Measurements from ENCODE around the gene CDC23.

DNA sequence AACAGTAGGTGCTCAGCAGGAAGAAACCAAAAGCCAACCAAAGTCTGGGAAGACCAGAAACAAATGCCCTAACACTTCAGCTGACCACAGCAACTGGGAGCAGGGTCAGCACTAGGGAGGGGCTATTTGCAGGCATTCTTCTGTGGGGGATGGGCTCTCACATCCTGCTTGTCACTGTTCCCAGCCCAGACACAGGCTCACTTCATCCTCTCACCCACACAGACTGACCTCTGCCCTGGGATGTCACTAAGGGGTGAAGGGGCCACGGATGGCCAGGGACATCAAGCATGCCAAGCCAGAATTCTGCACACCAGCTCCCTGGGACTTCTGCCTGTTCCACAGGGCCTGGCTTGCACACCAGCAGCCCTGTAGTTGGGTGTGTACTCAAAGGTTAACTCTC lies 32.6 kb upstream of the CDC23 start:
- TF ChIP-seq POLR2A (IDR thresholded peaks at IDR 0.05) (no peak), POLR2AphosphoS5 (IDR thresholded peaks at IDR 0.05) (no peak)
- TF ChIP-seq, protein P1, sequence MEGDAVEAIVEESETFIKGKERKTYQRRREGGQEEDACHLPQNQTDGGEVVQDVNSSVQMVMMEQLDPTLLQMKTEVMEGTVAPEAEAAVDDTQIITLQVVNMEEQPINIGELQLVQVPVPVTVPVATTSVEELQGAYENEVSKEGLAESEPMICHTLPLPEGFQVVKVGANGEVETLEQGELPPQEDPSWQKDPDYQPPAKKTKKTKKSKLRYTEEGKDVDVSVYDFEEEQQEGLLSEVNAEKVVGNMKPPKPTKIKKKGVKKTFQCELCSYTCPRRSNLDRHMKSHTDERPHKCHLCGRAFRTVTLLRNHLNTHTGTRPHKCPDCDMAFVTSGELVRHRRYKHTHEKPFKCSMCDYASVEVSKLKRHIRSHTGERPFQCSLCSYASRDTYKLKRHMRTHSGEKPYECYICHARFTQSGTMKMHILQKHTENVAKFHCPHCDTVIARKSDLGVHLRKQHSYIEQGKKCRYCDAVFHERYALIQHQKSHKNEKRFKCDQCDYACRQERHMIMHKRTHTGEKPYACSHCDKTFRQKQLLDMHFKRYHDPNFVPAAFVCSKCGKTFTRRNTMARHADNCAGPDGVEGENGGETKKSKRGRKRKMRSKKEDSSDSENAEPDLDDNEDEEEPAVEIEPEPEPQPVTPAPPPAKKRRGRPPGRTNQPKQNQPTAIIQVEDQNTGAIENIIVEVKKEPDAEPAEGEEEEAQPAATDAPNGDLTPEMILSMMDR (IDR thresholded peaks at IDR 0.05) = no peak

Measured in breast epithelium (tissue), 3 donors.